Stomach (tissue), 4 donors: ENCODE results near the gene C1QB.

Experiments used
- POLR2AphosphoS5 ChIP-seq, 3 donors: sonication (generic); formaldehyde crosslinking; IDR thresholded peaks; one replicate each; pipeline ENCODE4 v1.6.1; 2016; ENCODE audit warnings: antibody characterized with exemption in 3 of 3
- TF ChIP-seq, protein P1 (sequence below), 7 experiments: fragments of 450-650 bp in 4 of 7; fragments of 200-600 bp in 3 of 7; sonication (generic) in 3 of 7; IDR thresholded peaks; one replicate each; pipeline ENCODE4 v1.5.1; 2016 to 2019; ENCODE audit warnings: antibody characterized with exemption in 7 of 7, control low read depth in 2 of 7, mild to moderate bottlenecking in 1 of 7

DNA sequence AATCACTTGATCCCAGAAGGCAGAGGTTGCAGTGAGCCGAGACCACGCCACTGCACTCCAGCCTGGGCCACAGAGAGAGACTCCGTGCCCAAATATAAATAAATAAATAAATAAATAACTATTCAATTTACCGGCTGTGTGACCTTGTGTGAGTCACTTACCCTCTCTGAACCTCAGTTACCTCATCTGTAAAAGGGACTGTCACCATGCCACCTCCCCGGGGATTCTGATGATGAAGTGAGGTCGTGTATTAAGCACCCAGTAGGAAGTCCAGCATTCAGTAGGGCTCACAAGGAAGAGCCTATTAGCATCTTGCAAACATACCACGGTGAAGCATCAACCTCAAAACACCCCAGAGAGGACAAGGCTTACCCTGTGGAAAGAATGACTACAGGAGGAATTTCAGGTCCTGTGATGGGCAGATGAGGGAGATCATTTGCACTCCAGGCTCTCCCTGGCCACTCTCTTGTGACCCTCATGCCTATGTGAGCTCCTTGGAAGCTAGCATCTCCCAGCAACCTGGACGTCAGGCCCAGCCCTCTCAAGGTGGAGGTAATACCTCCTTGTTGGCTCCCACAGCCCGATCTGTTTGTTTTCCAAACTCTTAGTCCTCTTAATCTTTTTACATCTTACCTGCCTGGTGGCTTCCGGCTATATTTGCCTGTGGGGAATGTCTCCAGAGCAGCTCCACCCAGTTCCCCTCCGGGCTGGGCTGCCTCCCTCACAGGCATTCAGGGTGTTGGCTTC is 24.2 kb upstream of the C1QB start:
- TF ChIP-seq, protein P1, sequence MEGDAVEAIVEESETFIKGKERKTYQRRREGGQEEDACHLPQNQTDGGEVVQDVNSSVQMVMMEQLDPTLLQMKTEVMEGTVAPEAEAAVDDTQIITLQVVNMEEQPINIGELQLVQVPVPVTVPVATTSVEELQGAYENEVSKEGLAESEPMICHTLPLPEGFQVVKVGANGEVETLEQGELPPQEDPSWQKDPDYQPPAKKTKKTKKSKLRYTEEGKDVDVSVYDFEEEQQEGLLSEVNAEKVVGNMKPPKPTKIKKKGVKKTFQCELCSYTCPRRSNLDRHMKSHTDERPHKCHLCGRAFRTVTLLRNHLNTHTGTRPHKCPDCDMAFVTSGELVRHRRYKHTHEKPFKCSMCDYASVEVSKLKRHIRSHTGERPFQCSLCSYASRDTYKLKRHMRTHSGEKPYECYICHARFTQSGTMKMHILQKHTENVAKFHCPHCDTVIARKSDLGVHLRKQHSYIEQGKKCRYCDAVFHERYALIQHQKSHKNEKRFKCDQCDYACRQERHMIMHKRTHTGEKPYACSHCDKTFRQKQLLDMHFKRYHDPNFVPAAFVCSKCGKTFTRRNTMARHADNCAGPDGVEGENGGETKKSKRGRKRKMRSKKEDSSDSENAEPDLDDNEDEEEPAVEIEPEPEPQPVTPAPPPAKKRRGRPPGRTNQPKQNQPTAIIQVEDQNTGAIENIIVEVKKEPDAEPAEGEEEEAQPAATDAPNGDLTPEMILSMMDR (IDR thresholded peaks at IDR 0.05) = no peak
- no peak for TF ChIP-seq POLR2AphosphoS5 (IDR thresholded peaks at IDR 0.05)
